Mammary epithelial cell (primary cell): ENCODE data around the gene ANKLE2.

Experiments used
- EZH2 ChIP-seq: IDR thresholded peaks from 2 replicates; pipeline ENCODE4 v1.6.1; 2012; ENCODE audit warnings: low read length, inconsistent platforms, borderline replicate concordance
- TF ChIP-seq, protein P1 (sequence below), 2 donors: IDR thresholded peaks in 1 of 2; conservative IDR thresholded peaks in 1 of 2; 2 replicates each; pipeline ENCODE4 v1.5.1; 2011 to 2012; ENCODE audit warnings: inconsistent platforms in 2 of 2, low read length in 2 of 2, mild to moderate bottlenecking in 2 of 2, control low read depth in 1 of 2, low read depth in 1 of 2; ENCODE audit not compliant: insufficient read depth in 1 of 2; ENCODE audit errors: extremely low read depth in 1 of 2

DNA sequence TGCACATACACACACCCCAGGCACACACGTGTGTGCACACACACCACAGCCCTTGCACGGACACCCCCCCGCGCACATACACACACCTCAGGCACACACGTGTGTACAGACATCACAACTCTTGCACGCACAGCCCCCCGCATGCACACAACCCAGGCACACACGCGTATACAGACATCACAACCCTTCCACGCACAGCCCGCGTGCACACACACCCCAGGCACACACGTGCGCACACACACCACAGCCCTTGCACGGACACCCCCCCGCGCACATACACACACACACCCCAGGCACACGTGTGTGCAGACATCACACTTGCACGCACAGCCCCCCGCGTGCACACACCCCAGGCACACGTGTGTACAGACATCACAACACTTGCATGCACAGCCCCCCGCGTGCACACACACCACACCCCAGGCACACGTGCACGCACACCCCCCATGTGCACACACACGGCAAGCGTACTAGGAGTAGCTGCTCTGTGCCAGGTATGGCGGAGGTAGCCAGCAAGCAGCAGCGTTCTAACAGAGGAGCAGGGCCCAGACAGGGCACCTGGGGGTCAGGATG lies 18.2 kb upstream of the ANKLE2 start:
- TF ChIP-seq, protein P1, sequence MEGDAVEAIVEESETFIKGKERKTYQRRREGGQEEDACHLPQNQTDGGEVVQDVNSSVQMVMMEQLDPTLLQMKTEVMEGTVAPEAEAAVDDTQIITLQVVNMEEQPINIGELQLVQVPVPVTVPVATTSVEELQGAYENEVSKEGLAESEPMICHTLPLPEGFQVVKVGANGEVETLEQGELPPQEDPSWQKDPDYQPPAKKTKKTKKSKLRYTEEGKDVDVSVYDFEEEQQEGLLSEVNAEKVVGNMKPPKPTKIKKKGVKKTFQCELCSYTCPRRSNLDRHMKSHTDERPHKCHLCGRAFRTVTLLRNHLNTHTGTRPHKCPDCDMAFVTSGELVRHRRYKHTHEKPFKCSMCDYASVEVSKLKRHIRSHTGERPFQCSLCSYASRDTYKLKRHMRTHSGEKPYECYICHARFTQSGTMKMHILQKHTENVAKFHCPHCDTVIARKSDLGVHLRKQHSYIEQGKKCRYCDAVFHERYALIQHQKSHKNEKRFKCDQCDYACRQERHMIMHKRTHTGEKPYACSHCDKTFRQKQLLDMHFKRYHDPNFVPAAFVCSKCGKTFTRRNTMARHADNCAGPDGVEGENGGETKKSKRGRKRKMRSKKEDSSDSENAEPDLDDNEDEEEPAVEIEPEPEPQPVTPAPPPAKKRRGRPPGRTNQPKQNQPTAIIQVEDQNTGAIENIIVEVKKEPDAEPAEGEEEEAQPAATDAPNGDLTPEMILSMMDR (conservative IDR thresholded peaks at IDR 0.05 in 1 of 2, IDR thresholded peaks at IDR 0.05 in 1 of 2; ENCODE audit: extremely low read depth in 1 of 2, insufficient read depth in 1 of 2, low read depth in 1 of 2, low read length in 2 of 2): no peak
- no peak for TF ChIP-seq EZH2
